Caco-2 (cell line): Measurements from ENCODE around the gene KCMF1. TPM values are rescaled to one million over a fixed set of nuclear protein-coding genes. Genes with fewer than 3 reads are reported as not detected.

Source experiments
- BruUV-seq: library from RNA; stranded (reverse); fragments of 400-500 nt; replicated peaks from 2 replicates; lab custom pipeline; 2021; lab: Mats Ljungman, UMichigan
- CTCF ChIA-PET: fragments of 300-600 bp; sonication (Branson Sonifier 250); formaldehyde crosslinking; loops from one replicate; lab custom pipeline; 2022; ENCODE audit warnings: antibody characterized with exemption; lab: Charles Lee
- POLR2A ChIA-PET: fragments of 300-600 bp; sonication (Branson Sonifier 250); formaldehyde crosslinking; loops from one replicate; lab custom pipeline; 2022; ENCODE audit warnings: antibody characterized with exemption; lab: Charles Lee
- DNase-seq, 2 experiments: peaks; one replicate each; pipeline versions ENCODE4 v3.0.0 to v3.0.0-alpha.2; 2020 to 2022
- H3K27me3 ChIP-seq: replicated peaks from 2 replicates; pipeline ENCODE4 v1.6.0; 2011; ENCODE audit warnings: low read length; ENCODE audit not compliant: control insufficient read depth, insufficient read depth
- H3K36me3 ChIP-seq: 2 replicates; pipeline ENCODE4 v1.5.1; 2011; ENCODE audit warnings: low read length; ENCODE audit not compliant: control insufficient read depth, insufficient read depth
- H3K4me1 ChIP-seq: fragments of 250-450 bp; sonication (Bioruptor Pico); 2 replicates; pipeline ENCODE4 v1.5.1; 2020; ENCODE audit warnings: mild to moderate bottlenecking
- H3K4me3 ChIP-seq: 2 replicates; pipeline ENCODE4 v1.5.1; 2011; ENCODE audit warnings: low read depth, mild to moderate bottlenecking, control low read depth, low read length
- H3K9me3 ChIP-seq: fragments of 250-450 bp; sonication (Bioruptor Pico); 2 replicates; pipeline ENCODE4 v1.5.1; 2020; ENCODE audit warnings: mild to moderate bottlenecking, moderate library complexity
- H3K27ac Mint-ChIP-seq: one replicate; pipeline ENCODE4 v1.8.0; 2022; ENCODE audit warnings: mixed read lengths; ENCODE audit not compliant: unreplicated experiment
- H3K27me3 Mint-ChIP-seq: one replicate; pipeline ENCODE4 v1.8.0; 2022; ENCODE audit warnings: mixed read lengths; ENCODE audit not compliant: insufficient read depth, unreplicated experiment
- H3K36me3 Mint-ChIP-seq: one replicate; pipeline ENCODE4 v1.8.0; 2022; ENCODE audit warnings: mild to moderate bottlenecking, mixed read lengths; ENCODE audit not compliant: insufficient read depth, unreplicated experiment
- H3K4me1 Mint-ChIP-seq: one replicate; pipeline ENCODE4 v1.8.0; 2022; ENCODE audit warnings: low read depth, mixed read lengths; ENCODE audit not compliant: unreplicated experiment
- H3K4me3 Mint-ChIP-seq: one replicate; pipeline ENCODE4 v1.8.0; 2022; ENCODE audit warnings: mild to moderate bottlenecking, moderate library complexity, mixed read lengths; ENCODE audit not compliant: unreplicated experiment
- H3K9me3 Mint-ChIP-seq: one replicate; pipeline ENCODE4 v1.8.0; 2022; ENCODE audit warnings: mixed read lengths; ENCODE audit not compliant: unreplicated experiment
- CTCF ChIP-seq, 2 experiments: fragments of 200-600 bp in 1 of 2; IDR thresholded peaks; 1 replicate in 1 of 2; 2 replicates in 1 of 2; pipeline versions ENCODE4 v1.5.1 to v1.8.0; 2011 to 2022; ENCODE audit warnings: antibody characterized with exemption in 1 of 2, control low read depth in 1 of 2, inconsistent platforms in 1 of 2, low read depth in 1 of 2, low read length in 1 of 2, mild to moderate bottlenecking in 1 of 2, moderate library complexity in 1 of 2; ENCODE audit not compliant: insufficient read depth in 1 of 2, severe bottlenecking in 1 of 2, unreplicated experiment in 1 of 2
- intact Hi-C: fragments of 100-400 bp; cut with micrococcal nuclease; formaldehyde crosslinking; loops from one replicate; pipeline ENCODE4 v1.10.0; 2022; ENCODE audit not compliant: unreplicated experiment
- total RNA-seq: library from RNA; stranded (reverse); gene quantifications from 2 replicates; pipeline ENCODE4 v1.2.3, GENCODE V29; 2022

Gene KCMF1
- total RNA-seq, 1 experiment from 2014 or later, result 81.5 TPM

- H3K4me3 Mint-ChIP-seq, result no peak overlapping the region
- POLR2A ChIA-PET, result interaction anchor here (0.6 kb wide), 2 partner anchors 111 to 522 kb away, joined by 3 to 5 read pairs; no protein-coding TSS in a partner anchor
- no peak overlapping the region for H3K27ac Mint-ChIP-seq
- H3K36me3 ChIP-seq, result no peaks in the 10 kb centered on the region
- TF ChIP-seq CTCF (IDR thresholded peaks at IDR 0.05; ENCODE audit: insufficient read depth in 1 of 2, low read depth in 1 of 2, low read length in 1 of 2, severe bottlenecking in 1 of 2, unreplicated experiment in 1 of 2), result no peak
- no peaks in the 10 kb centered on the region for H3K27me3 Mint-ChIP-seq
- BruUV-seq, result no TSS peak
- intact Hi-C loops, result no loop called here
- H3K4me1 Mint-ChIP-seq, result peaks cover 20% of the 10 kb centered on the region
- no peaks in the 10 kb centered on the region for H3K9me3 ChIP-seq
- CTCF ChIA-PET, result interaction anchor here (0.6 to 1.1 kb wide), 5 partner anchors 29 to 736 kb away, joined by 3 to 5 read pairs (median 4); partner anchors contain the start of genes ATOH8 and KCMF1
- no peaks in the 10 kb centered on the region for H3K9me3 Mint-ChIP-seq
- H3K4me3 ChIP-seq, result no peak overlapping the region
- H3K4me1 ChIP-seq, result peaks cover 8% of the 10 kb centered on the region
- no peaks in the 10 kb centered on the region for H3K27me3 ChIP-seq
- no peak for DNase-seq
- peaks cover 25% of the 10 kb centered on the region for H3K36me3 Mint-ChIP-seq
Measured at GRCh38 chr2:85018049-85018447, 47.1 kb downstream of the KCMF1 start.

DNA sequence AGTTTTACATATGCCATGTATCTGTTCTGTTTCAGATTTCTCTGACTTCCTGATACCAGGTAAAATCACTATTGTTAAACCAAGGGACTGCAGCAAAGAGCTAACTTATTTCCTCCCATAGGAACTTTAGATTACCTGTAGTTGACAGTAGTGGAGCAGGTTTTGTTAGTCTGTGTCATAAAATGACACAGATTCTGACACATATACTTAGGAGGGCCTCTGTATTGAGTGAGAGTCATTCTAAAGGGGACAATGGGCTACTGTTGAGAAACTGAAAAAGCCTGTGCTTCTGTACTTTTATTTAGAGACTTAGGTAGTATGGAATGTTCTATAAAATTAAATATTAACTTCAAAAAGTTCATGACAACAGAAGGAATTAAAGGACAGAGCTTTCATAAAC, 48.2 kb downstream of the KCMF1 start:
- Histone ChIP-seq H3K9me3 (no peaks in the 10 kb centered on the region), H3K4me1 (peaks cover 8% of the 10 kb centered on the region), H3K4me3 (no peak overlapping the region), H3K27me3 (no peaks in the 10 kb centered on the region), H3K36me3 (no peaks in the 10 kb centered on the region)
- no TSS peak for BruUV-seq
- H3K9me3 Mint-ChIP-seq, result no peaks in the 10 kb centered on the region
- peaks cover 28% of the 10 kb centered on the region for H3K36me3 Mint-ChIP-seq
- peak in 1 of 2 experiments; percentile 41 for DNase-seq
- ChIA-PET CTCF (no interaction called here), POLR2A (no interaction called here)
- no peak overlapping the region for H3K27ac Mint-ChIP-seq
- peaks cover 20% of the 10 kb centered on the region for H3K4me1 Mint-ChIP-seq
- intact Hi-C loops, result no loop called here
- no peak overlapping the region for H3K4me3 Mint-ChIP-seq
- no peak for TF ChIP-seq CTCF (IDR thresholded peaks at IDR 0.05; ENCODE audit: insufficient read depth in 1 of 2, low read depth in 1 of 2, low read length in 1 of 2, severe bottlenecking in 1 of 2, unreplicated experiment in 1 of 2)
- no peaks in the 10 kb centered on the region for H3K27me3 Mint-ChIP-seq

DNA sequence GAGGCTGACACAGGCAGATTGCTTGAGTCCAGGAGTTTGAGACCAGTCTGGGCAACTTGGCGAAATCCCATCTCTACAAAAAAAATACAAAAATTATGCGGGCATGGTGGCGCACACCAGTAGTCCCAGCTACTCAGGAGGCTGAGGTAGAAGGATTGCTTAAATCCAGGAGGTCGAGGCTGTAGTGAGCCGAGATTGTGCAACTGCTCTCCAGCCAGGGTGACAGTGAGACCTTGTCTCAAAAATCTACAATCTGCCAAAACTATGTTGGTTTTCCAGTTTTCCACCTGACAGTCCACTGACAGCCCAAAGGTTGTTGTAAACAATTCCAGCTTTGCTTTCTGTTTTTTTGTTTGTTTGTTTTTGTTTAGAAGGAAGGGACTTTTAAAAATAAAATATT, 51.3 kb downstream of the KCMF1 start:
- TF ChIP-seq CTCF (IDR thresholded peaks at IDR 0.05; ENCODE audit: insufficient read depth in 1 of 2, low read depth in 1 of 2, low read length in 1 of 2, severe bottlenecking in 1 of 2, unreplicated experiment in 1 of 2), result no peak
- no peaks in the 10 kb centered on the region for H3K27me3 ChIP-seq
- no peaks in the 10 kb centered on the region for H3K36me3 ChIP-seq
- no peaks in the 10 kb centered on the region for H3K9me3 Mint-ChIP-seq
- ChIA-PET CTCF (no interaction called here), POLR2A (no interaction called here)
- H3K4me1 ChIP-seq, result peaks cover 8% of the 10 kb centered on the region
- no peak overlapping the region for H3K4me3 ChIP-seq
- no peak overlapping the region for H3K4me3 Mint-ChIP-seq
- no peaks in the 10 kb centered on the region for H3K9me3 ChIP-seq
- no peak overlapping the region for H3K27ac Mint-ChIP-seq
- no peaks in the 10 kb centered on the region for H3K27me3 Mint-ChIP-seq
- no peak for DNase-seq
- H3K4me1 Mint-ChIP-seq, result peaks cover 19% of the 10 kb centered on the region
- intact Hi-C loops, result no loop called here
- no TSS peak for BruUV-seq
- peaks cover 31% of the 10 kb centered on the region for H3K36me3 Mint-ChIP-seq
